ENCODE measurements around the gene WNT1.

WNT1 gene

DNA sequence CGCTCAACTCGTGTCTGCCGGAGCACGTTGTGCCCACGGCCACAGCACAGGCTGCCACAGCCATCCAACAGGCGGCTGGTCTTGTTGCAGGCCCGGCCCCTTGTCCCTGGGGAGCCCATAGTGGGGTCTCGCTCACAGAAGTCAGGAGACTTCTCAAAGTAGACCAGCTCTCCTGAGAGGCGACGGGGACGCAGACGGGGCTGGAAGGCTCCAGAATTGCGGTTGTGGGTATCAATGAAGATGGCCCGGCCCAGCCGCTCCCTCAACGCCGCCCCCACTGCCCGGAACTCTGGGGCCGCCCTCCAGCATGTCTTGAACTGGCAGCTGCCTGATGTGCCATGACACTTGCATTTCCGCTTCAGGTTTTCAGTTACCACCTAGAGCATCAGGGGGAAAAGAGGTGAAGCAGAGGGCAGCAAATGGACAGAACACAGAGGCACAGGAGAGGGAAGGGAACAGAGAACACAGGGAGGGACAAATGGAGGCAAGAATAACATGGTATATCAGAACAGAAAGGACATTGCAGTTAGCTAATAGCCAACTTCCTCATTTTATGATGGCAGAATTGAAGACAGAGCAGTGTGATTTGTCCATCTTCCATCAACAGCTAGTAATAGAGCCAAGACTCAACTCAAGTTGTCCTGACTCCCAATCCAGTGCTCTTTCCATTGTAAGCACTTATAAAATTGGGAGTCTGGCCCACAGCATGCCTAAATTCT, 11.8 kb upstream of the WNT1 start:
- TF ChIP-seq, protein P1, sequence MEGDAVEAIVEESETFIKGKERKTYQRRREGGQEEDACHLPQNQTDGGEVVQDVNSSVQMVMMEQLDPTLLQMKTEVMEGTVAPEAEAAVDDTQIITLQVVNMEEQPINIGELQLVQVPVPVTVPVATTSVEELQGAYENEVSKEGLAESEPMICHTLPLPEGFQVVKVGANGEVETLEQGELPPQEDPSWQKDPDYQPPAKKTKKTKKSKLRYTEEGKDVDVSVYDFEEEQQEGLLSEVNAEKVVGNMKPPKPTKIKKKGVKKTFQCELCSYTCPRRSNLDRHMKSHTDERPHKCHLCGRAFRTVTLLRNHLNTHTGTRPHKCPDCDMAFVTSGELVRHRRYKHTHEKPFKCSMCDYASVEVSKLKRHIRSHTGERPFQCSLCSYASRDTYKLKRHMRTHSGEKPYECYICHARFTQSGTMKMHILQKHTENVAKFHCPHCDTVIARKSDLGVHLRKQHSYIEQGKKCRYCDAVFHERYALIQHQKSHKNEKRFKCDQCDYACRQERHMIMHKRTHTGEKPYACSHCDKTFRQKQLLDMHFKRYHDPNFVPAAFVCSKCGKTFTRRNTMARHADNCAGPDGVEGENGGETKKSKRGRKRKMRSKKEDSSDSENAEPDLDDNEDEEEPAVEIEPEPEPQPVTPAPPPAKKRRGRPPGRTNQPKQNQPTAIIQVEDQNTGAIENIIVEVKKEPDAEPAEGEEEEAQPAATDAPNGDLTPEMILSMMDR (conservative IDR thresholded peaks at IDR 0.05; ENCODE audit: low read depth), result no peak
- POLR2A ChIA-PET (ENCODE audit: low non-redundant PET), result no interaction called here
- no peak for DNase-seq (ENCODE audit: low spot score)
- no peak overlapping the region for H3K27ac ChIP-seq
- CTCF ChIA-PET, result interaction anchor here (0.6 to 1.4 kb wide), 3 partner anchors 12 to 75 kb away, joined by 3 to 11 read pairs (median 3); partner anchors contain the start of gene WNT1

DNA sequence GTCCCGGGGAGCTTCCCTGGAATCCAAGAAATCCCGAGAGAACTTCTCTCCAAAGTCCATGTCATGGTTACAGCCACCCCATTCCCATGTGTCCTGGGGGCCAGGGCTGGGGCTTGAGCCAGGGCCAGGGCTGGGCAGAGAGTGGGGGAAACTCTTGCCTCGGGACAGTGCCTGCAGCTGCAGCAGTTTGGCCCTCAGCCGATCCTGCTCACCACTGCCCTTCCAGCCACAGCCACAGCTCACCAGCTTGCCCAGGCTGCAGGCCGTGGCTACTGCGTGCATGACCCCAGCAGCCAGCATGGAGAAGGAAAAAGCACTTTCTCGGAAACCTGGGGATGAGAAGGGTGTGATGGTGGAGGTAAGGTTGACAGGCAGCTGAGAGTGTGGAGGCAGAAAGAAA, 10.1 kb upstream of the WNT1 start:
- ChIA-PET POLR2A (ENCODE audit: low non-redundant PET) (interaction anchor here (1.0 kb wide), 1 partner anchor 11 kb away, joined by 4 read pairs; the partner anchor contains the start of gene ARF3), CTCF (interaction anchor here (0.6 to 3.5 kb wide), 3 partner anchors 10 to 122 kb away, joined by 3 to 25 read pairs (median 4); partner anchors contain the start of gene WNT1)
- no peak for DNase-seq (ENCODE audit: low spot score)

DNA sequence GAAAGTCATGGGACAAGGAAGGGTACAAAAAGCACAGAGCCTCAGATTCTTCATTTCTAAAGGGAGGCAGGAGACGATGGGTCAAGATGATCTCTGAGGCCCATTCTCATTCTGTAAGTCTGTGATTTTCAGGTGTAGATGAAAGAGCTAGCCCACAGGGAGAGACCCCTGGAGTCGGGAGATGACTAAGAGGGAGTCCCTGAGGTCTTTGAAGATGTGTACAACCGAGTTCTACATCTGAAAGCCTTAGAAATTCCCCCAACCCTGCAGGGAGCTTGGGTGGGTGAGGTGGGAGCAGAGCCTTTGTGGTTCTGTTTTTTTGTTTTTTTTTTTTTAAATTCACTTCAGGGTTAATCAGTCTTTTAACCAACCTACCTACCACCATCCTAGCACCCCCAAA, 9.7 kb upstream of the WNT1 start:
- H3K27ac ChIP-seq, result no peak overlapping the region
- POLR2A ChIA-PET (ENCODE audit: low non-redundant PET), result interaction anchor here (0.6 kb wide), 3 partner anchors 47 to 116 kb away, joined by 3 to 5 read pairs (median 3); no protein-coding TSS in a partner anchor
- no peak for DNase-seq (ENCODE audit: low spot score)
- CTCF ChIA-PET, result interaction anchor here (0.6 to 3.5 kb wide), 3 partner anchors 9 to 123 kb away, joined by 3 to 25 read pairs (median 4); partner anchors contain the start of gene WNT1
- TF ChIP-seq, protein P1 (conservative IDR thresholded peaks at IDR 0.05; ENCODE audit: low read depth), result no peak

More for the DNA sequence above, 10.1 kb upstream of the WNT1 start:
- TF ChIP-seq, protein P1 (conservative IDR thresholded peaks at IDR 0.05; ENCODE audit: low read depth), result no peak
- H3K27ac ChIP-seq, result no peak overlapping the region

DNA sequence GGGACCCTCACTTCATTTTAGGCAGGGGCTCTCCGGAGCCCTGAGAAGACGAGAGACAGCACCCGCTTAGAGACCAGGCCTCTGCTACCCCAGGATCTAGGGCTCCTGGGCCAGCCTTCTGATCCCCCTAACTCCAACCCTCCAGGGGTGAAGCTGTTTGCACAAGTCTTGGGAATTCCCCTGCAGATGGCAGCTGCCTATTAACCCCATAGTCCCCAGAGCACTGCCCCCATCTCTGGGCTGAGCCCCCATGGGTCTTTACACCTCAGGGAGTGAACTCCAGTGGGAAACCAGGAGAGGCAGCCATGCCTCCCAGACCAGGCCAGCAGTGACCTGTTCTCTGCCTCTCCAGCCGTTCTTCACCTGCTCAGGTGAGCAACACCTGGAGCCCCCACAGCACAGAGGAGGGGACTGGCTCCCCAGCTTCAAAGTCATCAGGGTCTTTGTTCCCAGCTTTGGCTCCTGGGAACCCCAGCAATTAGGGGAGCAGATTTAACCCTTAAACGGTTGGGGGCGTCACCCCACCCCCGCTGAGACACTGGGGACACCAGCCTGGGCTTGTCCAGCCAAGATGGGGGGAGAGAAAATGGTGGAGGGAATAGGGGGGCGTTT, 8.9 kb upstream of the WNT1 start:
- ChIA-PET POLR2A (ENCODE audit: low non-redundant PET) (interaction anchor here (0.6 kb wide), 2 partner anchors 48 to 117 kb away, joined by 3 to 5 read pairs; no protein-coding TSS in a partner anchor), CTCF (interaction anchor here (1.0 to 3.5 kb wide), 2 partner anchors 8 to 33 kb away, joined by 4 to 25 read pairs; partner anchors contain the start of gene WNT1)
- no peak overlapping the region for H3K27ac ChIP-seq
- TF ChIP-seq, protein P1 (conservative IDR thresholded peaks at IDR 0.05; ENCODE audit: low read depth), result no peak
- DNase-seq (ENCODE audit: low spot score), result no peak

DNA sequence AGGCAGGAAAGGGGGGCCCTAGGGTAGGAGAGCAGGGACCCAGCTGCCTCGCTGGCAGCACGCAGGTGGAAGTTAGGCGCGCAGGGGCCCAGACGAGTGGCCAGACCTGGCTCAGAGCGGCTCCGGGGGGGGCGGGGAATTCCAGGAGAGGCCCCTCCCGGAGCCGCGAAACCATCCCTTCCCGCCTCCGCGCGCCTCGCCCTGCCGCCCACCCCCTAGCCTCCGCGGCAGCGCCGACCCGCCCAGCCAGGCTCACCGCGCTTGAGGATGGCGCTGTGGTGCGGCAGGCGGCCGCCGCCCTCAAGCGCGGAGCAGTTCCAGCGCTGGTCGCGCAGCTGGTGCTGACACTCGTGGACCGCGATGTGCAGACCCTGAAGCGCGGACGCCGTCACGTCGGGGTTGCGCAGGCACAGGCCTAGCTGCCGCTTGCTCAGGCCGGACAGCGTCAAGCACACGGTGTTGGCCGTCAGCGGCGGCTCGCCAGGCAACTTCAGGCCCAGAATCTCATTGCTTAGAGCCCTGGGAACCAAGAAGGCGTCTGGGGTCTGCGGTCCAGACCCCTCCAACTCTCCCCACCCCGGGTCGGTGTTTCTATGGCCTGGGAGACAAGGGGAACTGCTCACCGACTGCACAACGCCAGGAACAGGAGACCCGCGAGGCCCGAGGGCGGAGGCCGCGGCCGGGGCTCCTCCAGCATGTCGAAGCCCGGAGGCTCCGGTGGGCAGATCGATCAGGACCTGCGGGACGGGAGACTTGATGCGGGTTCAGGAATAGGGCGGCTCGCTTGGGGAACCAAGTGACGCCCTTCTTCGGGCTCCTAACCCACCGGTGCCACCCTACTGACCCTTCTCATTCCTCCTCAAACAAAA, 8.1 kb upstream of the WNT1 start:
- ChIA-PET CTCF (interaction anchor here (3.5 kb wide), 1 partner anchor 8 kb away, joined by 25 read pairs; the partner anchor contains the start of gene WNT1), POLR2A (ENCODE audit: low non-redundant PET) (no interaction called here)
- TF ChIP-seq, protein P1 (conservative IDR thresholded peaks at IDR 0.05; ENCODE audit: low read depth), result no peak
- no peak overlapping the region for H3K27ac ChIP-seq
- DNase-seq (ENCODE audit: low spot score), result no peak

All from RWPE1 (cell line).